GM12878 (cell line): Measurements from ENCODE around the gene LMO7. TPM values are rescaled to one million over a fixed set of nuclear protein-coding genes. Genes with fewer than 3 reads are reported as not detected.

ENCODE experiments used
- ATAC-seq: fragments of 200-7000 bp; cut with Tn5 transposase; 3 replicates; pipeline ENCODE4 v1.9.1; 2020; ENCODE audit warnings: mild to moderate bottlenecking, moderate library complexity
- BruUV-seq: library from RNA; stranded (reverse); fragments of 400-500 nt; replicated peaks from 2 replicates; lab custom pipeline; 2021; lab: Mats Ljungman, UMichigan
- CTCF ChIA-PET: fragments of 300-600 bp; sonication (Branson Sonifier 250); formaldehyde crosslinking; extraction: SDS; loops from one replicate; lab custom pipeline; 2021; ENCODE audit warnings: inconsistent platforms; lab: Yijun Ruan, JAX
- POLR2A ChIA-PET: fragments of 350-600 bp; formaldehyde crosslinking; extraction: SDS; loops from one replicate; lab custom pipeline; 2021; ENCODE audit warnings: inconsistent platforms; lab: Charles Lee
- RAD21 ChIA-PET: fragments of 300-600 bp; sonication (Branson Sonifier 250); formaldehyde crosslinking; loops from one replicate; lab custom pipeline; 2023; ENCODE audit warnings: antibody characterized with exemption; ENCODE audit not compliant: unreplicated experiment; lab: Charles Lee
- SMC1A ChIA-PET: fragments of 300-600 bp; sonication (Branson Sonifier 250); formaldehyde crosslinking; loops from one replicate; lab custom pipeline; 2023; ENCODE audit not compliant: unreplicated experiment, uncharacterized antibody; lab: Charles Lee
- DNase-seq: peaks from one replicate; pipeline ENCODE4 v3.0.0-alpha.2; 2011; ENCODE audit warnings: low read depth, low spot score
- FAIRE-seq: peaks from 3 replicates; lab custom pipeline; 2011; peaks lifted over from hg19 to GRCh38; lab: Jason Lieb, UNC
- H2AFZ ChIP-seq: 2 replicates; pipeline ENCODE4 v1.6.0; 2011; ENCODE audit warnings: low read depth, low read length, control low read depth; ENCODE audit not compliant: control insufficient read depth
- H3K27ac ChIP-seq: 2 replicates; pipeline ENCODE4 v1.5.1; 2011; ENCODE audit warnings: control low read depth; ENCODE audit not compliant: control insufficient read depth, insufficient read depth
- H3K27me3 ChIP-seq, 2 experiments: replicated peaks in 1 of 2; 2 replicates each; pipeline versions ENCODE4 v1.6.0 to v1.6.1; 2011; ENCODE audit warnings: low read length in 1 of 2; ENCODE audit not compliant: control insufficient read depth in 2 of 2, insufficient read depth in 2 of 2
- H3K36me3 ChIP-seq, 2 experiments: 2 replicates each; pipeline ENCODE4 v1.5.1; 2011; ENCODE audit warnings: low read length in 1 of 2; ENCODE audit not compliant: control insufficient read depth in 2 of 2, insufficient read depth in 2 of 2
- H3K4me1 ChIP-seq: 2 replicates; pipeline ENCODE4 v1.6.1; 2011; ENCODE audit warnings: mild to moderate bottlenecking, low read length, moderate library complexity, mixed read lengths; ENCODE audit not compliant: control insufficient read depth, insufficient read depth
- H3K4me2 ChIP-seq: 2 replicates; pipeline ENCODE4 v1.6.0; 2011; ENCODE audit warnings: control low read depth; ENCODE audit not compliant: control insufficient read depth, insufficient read depth
- H3K4me3 ChIP-seq: fragments of 200-600 bp; sonication (generic); 2 replicates; pipeline ENCODE4 v1.5.1; 2016
- H3K79me2 ChIP-seq: 2 replicates; pipeline ENCODE4 v1.6.0; 2011; ENCODE audit warnings: low read length; ENCODE audit not compliant: control insufficient read depth, insufficient read depth
- H3K9ac ChIP-seq: 2 replicates; pipeline ENCODE4 v1.8.0; 2011; ENCODE audit warnings: low read length, control low read depth, mixed read lengths; ENCODE audit not compliant: control insufficient read depth, insufficient read depth
- H3K9me3 ChIP-seq: replicated peaks from 3 replicates; pipeline ENCODE4 v1.5.1; 2011; ENCODE audit warnings: mild to moderate bottlenecking, low read length; ENCODE audit not compliant: control insufficient read depth, insufficient read depth
- H4K20me1 ChIP-seq: 2 replicates; pipeline ENCODE4 v1.6.0; 2011; ENCODE audit not compliant: control insufficient read depth, insufficient read depth
- BCL11A ChIP-seq: IDR thresholded peaks from 2 replicates; pipeline ENCODE4 v1.6.1; 2011; ENCODE audit warnings: low read depth, low read length
- BRCA1 ChIP-seq: IDR thresholded peaks from 2 replicates; pipeline ENCODE4 v1.6.1; 2011; ENCODE audit warnings: low read depth, low read length, improper control_type of control experiment
- CEBPZ ChIP-seq: fragments of 150-350 bp; IDR thresholded peaks from 2 replicates; pipeline ENCODE4 v1.6.1; 2016; ENCODE audit warnings: low read depth, low read length
- E2F8 ChIP-seq: fragments of 450-650 bp; IDR thresholded peaks from 2 replicates; pipeline ENCODE4 v1.6.1; 2018; ENCODE audit warnings: mild to moderate bottlenecking, low read depth, moderate library complexity; ENCODE audit not compliant: partially characterized antibody
- IKZF1 ChIP-seq: fragments of 450-650 bp; conservative IDR thresholded peaks from 2 replicates; pipeline ENCODE4 v1.6.1; 2017; ENCODE audit warnings: antibody characterized with exemption, mild to moderate bottlenecking
- POLR2A ChIP-seq: IDR thresholded peaks from 2 replicates; pipeline ENCODE4 v1.6.1; 2011; ENCODE audit warnings: low read depth, mild to moderate bottlenecking, low read length
- RUNX3 ChIP-seq: IDR thresholded peaks from 2 replicates; pipeline ENCODE4 v1.6.1; 2012; ENCODE audit warnings: low read length, inconsistent platforms
- SP1 ChIP-seq: IDR thresholded peaks from one replicate; pipeline ENCODE4 v1.6.1; 2011; ENCODE audit warnings: low read depth, low read length
- SREBF2 ChIP-seq: IDR thresholded peaks from 2 replicates; pipeline ENCODE4 v1.6.1; 2012; ENCODE audit warnings: mild to moderate bottlenecking, low read length
- TCF7 ChIP-seq: IDR thresholded peaks from 2 replicates; pipeline ENCODE4 v1.6.1; 2014; ENCODE audit warnings: antibody characterized with exemption, borderline replicate concordance
- USF1 ChIP-seq: IDR thresholded peaks from 2 replicates; pipeline ENCODE4 v1.6.1; 2011; ENCODE audit warnings: borderline replicate concordance, low read depth, mild to moderate bottlenecking, moderate library complexity, mixed read lengths, low read length; ENCODE audit not compliant: insufficient read depth; ENCODE audit errors: extremely low read length
- ZNF274 ChIP-seq: IDR thresholded peaks from one replicate; pipeline ENCODE4 v1.8.0; 2011; ENCODE audit not compliant: insufficient read length, insufficient read depth
- WGBS: methylation state at CpG from one replicate; pipeline ENCODE4 v1.1.6; 2016; ENCODE audit warnings: low lambda C conversion rate; ENCODE audit not compliant: insufficient replicate concordance, insufficient coverage; ENCODE audit errors: missing lambda C conversion rate; 5-methylcytosine and 5-hydroxymethylcytosine counted together
- in situ Hi-C: fragments of 300-500 bp; cut with MboI; formaldehyde crosslinking; loops from 9 replicates; pipeline ENCODE4 v1.14.3; 2018; ENCODE audit warnings: mixed read lengths
- intact Hi-C: fragments of 100-400 bp; cut with micrococcal nuclease; formaldehyde crosslinking; loops from one replicate; pipeline ENCODE4 v1.14.2; 2022; ENCODE audit not compliant: unreplicated experiment
- polyA plus RNA-seq, 11 experiments: library from polyadenylated mRNA; depleted of rRNA in 4 of 11; unstranded in 6 of 11; stranded (reverse) in 5 of 11; fragments of >200 nt; fragmentation: Nextera tagmentation in 4 of 11; fragmentation: Illumina TruSeq in 1 of 11; extraction: Ambion mirVana in 4 of 11; extraction: Trizol in 1 of 11; gene quantifications; 1 replicate in 1 of 11; 2 replicates in 10 of 11; pipeline versions ENCODE4 v1.2.1 to v1.2.3, GENCODE V29; 2011 to 2016; ENCODE audit warnings: inconsistent platforms in 2 of 11, missing spikeins in 2 of 11, low read depth in 1 of 11
- total RNA-seq, 4 experiments: library from RNA; depleted of rRNA in 3 of 4; stranded (reverse); fragments of >200 nt in 3 of 4; fragmentation: Illumina TruSeq in 1 of 4; extraction: Trizol in 1 of 4; gene quantifications; 2 replicates each; pipeline versions ENCODE4 v1.2.1 to v1.2.3, GENCODE V29; 2013 to 2021

Gene LMO7
- total and polyA plus RNA-seq, 10 of the 15 experiments (the other 5 are each of a cell fraction or from before 2014, with no cell fraction given) = 8.5 to 67.8 (median 36.8) TPM

GRCh38 chr13:75882261-75882660 is 246.1 kb downstream of the LMO7 start:
- intact Hi-C loops = no loop called here
- Histone ChIP-seq H3K27ac (no peak overlapping the region), H3K9ac (no peak overlapping the region), H3K4me3 (no peak overlapping the region), H3K4me2 (no peak overlapping the region), H2AFZ (no peak overlapping the region), H4K20me1 (no peaks in the 10 kb centered on the region), H3K36me3 (no peaks in the 10 kb centered on the region), H3K79me2 (no peaks in the 10 kb centered on the region), H3K27me3 (no peaks in the 10 kb centered on the region; a peak in 1 of 4 replicates), H3K4me1 (no peaks in the 10 kb centered on the region), H3K9me3 (no peaks in the 10 kb centered on the region)
- RAD21 ChIA-PET = interaction anchor here (1.0 kb wide), 1 partner anchor 186 kb away, joined by 3 read pairs; no protein-coding TSS in a partner anchor
- DNase-seq (no peak), FAIRE-seq (no peak), ATAC-seq (no peak)
- CTCF ChIA-PET = interaction anchor here (0.6 to 1.6 kb wide), 7 partner anchors 12 to 1021 kb away, joined by 3 to 6 read pairs (median 4); no protein-coding TSS in a partner anchor
- TF ChIP-seq IKZF1 (no peak), USF1 (no peak), CEBPZ (no peak), SP1 (no peak), ZNF274 (no peak), BCL11A (no peak), BRCA1 (no peak), E2F8 (no peak), RUNX3 (no peak), SREBF2 (no peak), TCF7 (no peak), POLR2A (no peak)
- POLR2A ChIA-PET = no interaction called here
- in situ Hi-C loops = no loop called here
- SMC1A ChIA-PET = interaction anchor here (1.0 to 1.2 kb wide), 3 partner anchors 22 to 592 kb away, joined by 3 read pairs; no protein-coding TSS in a partner anchor
- WGBS = 0% methylated on average over 1 of the region's 1 CpG
- BruUV-seq = no TSS peak
